GM18517 (cell line): ENCODE data around the gene BICDL1.
A peak's percentile ranks its signal among the peaks of the same experiment; 100 is the strongest.

Experiments used
- ATAC-seq: cut with Tn5 transposase; IDR thresholded peaks from one replicate; pipeline ENCODE4 v1.9.1; 2021; ENCODE audit warnings: mild to moderate bottlenecking, moderate library complexity; ENCODE audit not compliant: unreplicated experiment

Gene BICDL1

GRCh38 chr12:120099738-120100137 is 110.7 kb downstream of the BICDL1 start:
- no peak for ATAC-seq

- no peak for ATAC-seq
These were observed 111.6 kb downstream of the BICDL1 start for GRCh38 chr12:120100630-120101029.

- no peak for ATAC-seq
These were observed 112.1 kb downstream of the BICDL1 start for GRCh38 chr12:120101182-120101581.

- no peak for ATAC-seq
These were observed 112.6 kb downstream of the BICDL1 start for GRCh38 chr12:120101617-120102016.

GRCh38 chr12:120102189-120103043 is 113.4 kb downstream of the BICDL1 start:
- ATAC-seq: no peak

- ATAC-seq: no peak
These were observed 114.0 kb downstream of the BICDL1 start for GRCh38 chr12:120103044-120103338.

- ATAC-seq: no peak
These were observed 114.3 kb downstream of the BICDL1 start for GRCh38 chr12:120103371-120103770.

GRCh38 chr12:120106151-120106550 is 117.1 kb downstream of the BICDL1 start:
- no peak for ATAC-seq

- ATAC-seq: no peak
These were observed 120.7 kb downstream of the BICDL1 start for GRCh38 chr12:120109570-120110267.

GRCh38 chr12:120110550-120111501 is 121.8 kb downstream of the BICDL1 start:
- peak; percentile 41 for ATAC-seq

- no peak for ATAC-seq
These were observed 126.0 kb downstream of the BICDL1 start for GRCh38 chr12:120115066-120115465.

- no peak for ATAC-seq
These were observed 126.8 kb downstream of the BICDL1 start for GRCh38 chr12:120115692-120116440.

GRCh38 chr12:120116441-120116791 is 127.4 kb downstream of the BICDL1 start, which contains the start of gene RAB35:
Gene RAB35, minus strand, starts transcription at chr12:120116753. Its CDS starts 103 bp downstream, at chr12:120116650.
- ATAC-seq: no peak

GRCh38 chr12:120116792-120117651 is 128.0 kb downstream of the BICDL1 start:
- peak; percentile 26 for ATAC-seq

- no peak for ATAC-seq
These were observed 128.9 kb downstream of the BICDL1 start for GRCh38 chr12:120117961-120118320.

GRCh38 chr12:120118321-120119061 is 129.5 kb downstream of the BICDL1 start:
- no peak for ATAC-seq

- ATAC-seq: peak; percentile 39
These were observed 130.4 kb downstream of the BICDL1 start for GRCh38 chr12:120119271-120119973.

- no peak for ATAC-seq
These were observed 132.3 kb downstream of the BICDL1 start for GRCh38 chr12:120121343-120121742.
